Midbrain (tissue), 1 donor: ENCODE data around the gene SERTAD2.

Source experiments
- DNase-seq: peaks from one replicate; lab custom pipeline; 2025; lab: John Stamatoyannopoulos, UW

SERTAD2 gene

DNA sequence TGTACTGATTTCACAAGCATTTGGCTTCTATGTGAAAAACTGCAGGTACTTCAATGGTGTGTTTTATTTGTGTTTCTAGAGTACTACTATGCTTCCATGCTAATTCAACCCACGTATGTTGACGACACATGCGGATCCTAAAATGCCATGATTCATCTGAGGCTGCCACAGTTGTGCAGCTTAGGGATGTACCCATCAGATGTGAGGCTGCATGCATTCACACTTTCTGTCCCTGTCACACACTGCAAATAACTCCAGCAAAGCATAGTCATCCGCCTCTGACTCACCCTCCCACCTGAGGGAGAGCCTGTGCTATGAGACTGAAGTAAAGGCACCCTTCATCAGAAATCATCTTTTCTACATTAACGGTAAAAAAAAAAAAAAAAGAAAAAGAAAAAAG is 22.1 kb upstream of the SERTAD2 start:
- no peak for DNase-seq

DNA sequence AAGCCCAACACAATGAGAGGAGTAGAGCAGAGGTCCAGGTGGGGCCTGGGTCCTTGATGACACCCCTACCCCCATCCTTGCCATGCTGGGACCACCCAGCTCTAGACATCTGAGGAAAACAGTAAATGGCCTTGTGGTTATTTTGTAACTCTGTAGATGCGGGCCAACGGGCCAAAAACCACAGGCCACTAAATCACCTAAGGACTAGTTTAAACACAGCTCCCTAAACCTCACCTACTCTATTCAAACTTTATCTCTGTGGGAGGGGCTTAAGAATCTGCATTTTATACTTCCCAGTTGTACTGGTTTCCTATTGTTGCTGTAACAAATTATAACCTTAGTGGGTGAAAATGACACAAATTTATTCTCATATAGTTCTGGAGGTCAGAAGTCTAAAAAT is 19.0 kb upstream of the SERTAD2 start:
- DNase-seq: no peak

DNA sequence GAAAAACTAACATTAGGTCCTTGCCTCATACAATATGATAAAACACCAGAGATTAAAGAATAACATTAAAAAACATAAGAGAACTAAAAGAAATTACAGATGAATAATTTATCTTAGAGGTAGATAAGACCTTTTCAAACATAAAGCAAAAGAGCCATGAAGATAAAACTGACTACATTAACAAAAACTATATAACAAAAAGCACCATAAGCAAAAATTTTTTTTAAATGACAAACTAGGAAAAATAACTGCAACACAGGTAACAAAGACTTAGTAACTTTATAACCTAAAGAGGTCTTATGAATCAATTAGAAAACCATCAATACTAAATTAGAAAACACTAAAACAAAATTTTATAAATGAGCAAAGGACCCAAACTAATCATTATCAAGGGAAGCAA is 16.3 kb upstream of the SERTAD2 start:
- DNase-seq: no peak

DNA sequence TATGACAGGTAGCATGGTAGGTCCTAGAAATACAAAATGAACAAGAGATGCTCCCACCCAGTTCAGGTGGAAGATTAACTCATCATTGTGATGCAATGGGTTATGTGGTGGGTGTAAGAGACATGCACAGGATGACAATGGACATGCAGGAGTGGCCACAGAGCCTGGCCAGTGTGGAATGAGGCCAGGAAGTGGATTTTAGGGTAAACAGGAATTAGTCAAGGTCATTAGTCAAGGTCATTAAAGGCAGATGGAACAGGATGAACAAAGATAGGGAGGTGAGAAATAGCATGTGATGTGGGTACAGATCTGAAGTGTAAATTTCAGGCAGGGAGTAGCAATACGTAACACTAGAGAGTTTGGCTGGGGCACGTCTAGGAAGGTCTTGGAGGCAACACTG is 15.6 kb upstream of the SERTAD2 start:
- DNase-seq: no peak

DNA sequence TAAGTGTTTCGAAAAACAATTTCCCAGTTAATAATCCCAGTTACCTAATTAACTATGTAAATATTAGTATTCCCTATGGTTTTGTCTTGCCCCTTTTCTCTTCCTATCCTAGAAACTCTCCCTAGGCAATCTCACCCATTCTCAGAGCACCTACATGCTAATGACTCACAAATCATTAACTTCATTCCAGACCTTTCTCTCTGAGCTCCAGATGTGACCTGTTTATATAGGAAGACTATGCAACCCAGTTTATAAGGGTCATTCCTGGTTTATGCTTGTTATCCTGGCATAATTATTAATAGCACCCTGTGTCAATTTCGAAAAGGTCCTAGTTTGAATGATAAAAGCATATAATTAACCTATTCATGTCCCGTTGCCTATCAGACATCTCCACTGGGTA is 14.8 kb upstream of the SERTAD2 start:
- no peak for DNase-seq

DNA sequence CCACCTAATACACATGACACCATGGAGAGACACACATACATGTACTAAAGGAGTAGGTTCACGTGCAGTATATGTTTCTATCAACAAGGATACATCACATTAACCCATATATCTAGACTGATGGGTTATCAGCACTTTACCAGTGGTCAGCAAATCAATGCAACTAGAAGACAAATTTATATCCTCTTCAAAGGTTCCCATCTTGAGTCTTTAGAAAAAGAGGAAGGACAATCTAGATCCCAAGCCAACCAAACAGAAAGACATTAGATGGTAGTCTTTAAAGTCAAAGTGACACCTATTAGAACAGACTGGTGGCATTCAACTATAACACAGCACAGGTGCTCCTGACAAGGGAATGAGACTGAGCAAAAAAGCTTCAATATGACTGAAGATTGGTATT is 13.8 kb upstream of the SERTAD2 start:
- no peak for DNase-seq

DNA sequence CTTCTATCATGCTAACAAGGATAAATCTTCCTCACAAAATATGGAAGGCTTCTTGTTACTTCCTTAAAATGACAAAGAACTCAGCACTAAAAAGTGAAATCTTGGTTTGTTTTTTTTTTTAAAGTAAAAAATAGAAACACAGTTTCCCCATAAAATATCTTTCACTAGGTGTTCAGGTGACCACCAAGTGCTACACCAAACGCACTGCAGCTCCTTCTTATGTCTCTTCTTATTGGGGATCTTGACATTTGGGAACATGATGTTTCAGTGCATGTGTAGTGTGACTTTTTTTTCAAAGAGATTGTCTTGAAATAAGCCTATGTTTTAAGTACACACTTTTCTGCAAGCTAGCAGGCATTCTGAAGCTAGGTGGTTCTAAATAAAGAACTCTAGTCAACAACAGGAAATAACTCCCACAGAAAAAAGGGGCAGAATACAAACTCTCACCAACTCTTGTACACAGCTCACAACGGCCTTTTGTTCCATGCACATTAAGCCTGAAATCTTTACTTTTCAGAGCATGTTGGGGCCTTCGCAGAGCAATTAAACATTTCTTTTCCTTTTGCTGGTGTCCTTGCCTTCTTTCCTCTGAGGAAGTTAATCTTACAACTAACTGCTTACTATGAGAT is 13.2 kb upstream of the SERTAD2 start:
- no peak for DNase-seq

DNA sequence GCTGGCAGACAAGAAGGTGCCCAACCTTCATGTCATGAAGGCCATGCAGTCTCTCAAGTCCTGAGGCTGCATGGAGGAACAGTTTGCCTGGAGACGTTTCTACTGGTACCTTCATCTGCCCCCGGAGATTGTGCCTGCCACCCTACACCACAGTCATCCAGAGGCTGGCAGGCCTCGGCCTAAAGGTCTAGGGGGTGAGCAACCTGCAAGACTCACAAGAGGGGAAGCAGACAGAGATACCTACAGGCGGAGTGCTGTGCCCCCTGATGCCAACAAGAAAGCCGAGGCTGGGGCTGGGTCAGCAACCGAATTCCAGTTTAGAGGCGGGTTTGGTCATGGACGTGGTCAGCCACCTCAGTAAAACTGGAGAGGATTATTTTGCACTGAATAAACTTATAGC is 12.0 kb upstream of the SERTAD2 start:
- DNase-seq: no peak

DNA sequence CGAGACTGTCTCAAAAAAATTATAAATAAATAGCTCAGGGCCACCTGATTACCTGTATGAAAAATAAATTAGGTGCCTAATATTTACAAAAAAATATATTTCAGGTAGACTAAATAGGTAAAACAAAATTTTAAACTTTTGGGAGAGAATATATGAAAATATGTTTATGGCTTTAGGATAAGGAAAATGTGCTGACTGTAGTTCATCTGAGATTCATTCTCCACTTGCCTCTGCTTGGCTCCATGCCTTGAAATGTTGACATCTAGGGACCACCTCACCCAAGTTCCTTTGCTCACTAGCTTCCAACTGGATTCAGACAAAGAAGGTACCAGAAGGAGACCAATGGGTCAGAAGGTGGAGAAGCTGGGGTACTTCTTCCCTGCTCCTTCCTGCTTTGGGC is 9.7 kb upstream of the SERTAD2 start:
- DNase-seq: no peak

DNA sequence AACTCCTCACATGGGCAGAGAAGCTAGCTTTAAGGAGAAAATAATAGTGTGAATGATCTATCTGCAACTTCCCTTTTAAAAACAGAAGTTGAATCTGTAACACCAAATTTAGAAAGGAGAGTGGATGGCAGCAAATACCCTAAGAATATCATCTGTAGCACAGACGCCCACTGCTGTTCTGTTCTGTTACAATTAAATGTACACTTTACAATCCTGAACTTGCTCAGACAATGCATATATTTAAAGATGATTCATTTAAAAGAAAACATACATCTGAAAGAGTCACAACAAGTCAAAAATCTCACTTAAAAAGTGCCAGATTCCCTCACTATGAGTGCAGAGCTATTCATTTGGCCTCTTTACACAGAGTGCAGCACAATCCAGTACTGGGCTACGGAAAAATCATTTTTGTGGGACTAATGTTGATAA is 8.0 kb upstream of the SERTAD2 start:
- DNase-seq: peak; percentile 13

DNA sequence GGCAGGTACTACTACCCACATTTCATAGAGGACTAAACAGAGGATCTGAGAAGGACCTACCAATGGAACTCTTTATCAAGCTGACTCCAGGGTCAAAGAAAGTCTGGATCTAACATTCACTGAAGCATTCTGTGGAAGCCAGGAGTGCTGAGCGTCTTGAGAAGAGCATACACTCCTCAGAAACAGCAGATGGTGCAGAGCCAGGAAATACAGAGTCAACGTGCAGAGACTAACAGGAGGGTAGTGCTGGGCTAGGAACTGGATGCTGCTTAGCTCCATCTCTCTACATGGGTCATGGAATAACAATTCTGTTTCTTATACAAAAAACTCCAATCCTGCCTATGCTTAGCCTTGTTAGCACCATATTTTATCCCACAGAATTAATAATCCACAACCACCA is 5.5 kb upstream of the SERTAD2 start:
- no peak for DNase-seq

DNA sequence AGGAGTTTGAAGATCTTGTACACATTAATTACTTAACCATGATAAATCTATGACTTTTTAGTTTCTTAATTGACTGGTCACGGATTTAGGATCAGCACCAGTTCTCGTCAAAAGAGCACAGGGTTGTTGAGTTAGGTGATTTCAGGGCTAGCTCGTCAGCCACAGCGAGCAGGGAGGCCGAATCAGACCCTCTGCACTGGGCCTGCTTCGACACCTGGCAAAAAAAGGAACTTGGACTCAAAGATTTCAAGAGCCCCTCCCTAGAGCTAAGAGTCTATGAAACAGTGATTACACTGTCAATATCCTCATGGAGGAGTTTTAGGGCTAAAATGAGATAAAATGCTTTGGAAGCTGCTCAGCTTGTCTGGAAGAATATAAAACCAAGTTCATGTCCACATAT is 4.6 kb upstream of the SERTAD2 start:
- no peak for DNase-seq

DNA sequence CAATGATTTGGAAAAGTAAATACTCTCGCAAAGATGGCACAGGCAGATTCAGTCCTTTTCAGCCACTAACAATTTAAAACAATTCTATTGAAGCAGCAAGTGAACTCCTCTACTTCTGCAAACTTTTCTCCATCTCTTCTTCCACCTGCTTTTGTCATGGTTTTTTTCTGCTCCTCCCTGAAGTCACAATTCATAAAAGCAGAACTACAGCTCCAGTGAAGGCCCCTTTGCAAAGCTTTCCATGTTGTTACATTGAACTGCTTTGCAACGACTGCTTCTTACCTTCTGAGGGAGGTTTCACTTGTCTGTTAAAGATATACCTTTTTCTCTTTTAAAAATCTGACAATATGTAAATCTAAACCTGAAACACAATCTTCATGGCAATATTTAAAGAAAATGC is 3.7 kb upstream of the SERTAD2 start:
- no peak for DNase-seq

DNA sequence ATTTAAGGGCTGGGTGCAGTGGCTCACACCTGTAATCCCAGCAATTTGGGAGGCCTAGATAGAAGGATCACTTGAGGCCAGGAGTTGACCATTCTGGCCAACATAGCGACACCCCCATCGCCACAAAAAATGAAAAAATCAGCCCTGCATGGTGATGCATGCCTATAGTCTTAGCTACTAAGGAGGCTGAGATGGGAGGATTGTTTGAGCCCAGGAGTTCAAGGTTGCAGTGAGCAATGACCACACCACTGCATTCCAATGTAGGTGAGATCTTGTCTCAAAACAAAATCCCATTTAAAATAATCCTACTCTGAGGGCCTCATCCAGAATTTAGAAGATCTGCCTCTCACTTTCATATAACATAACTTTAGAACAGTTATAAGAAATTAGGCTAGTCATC is 2.7 kb upstream of the SERTAD2 start:
- DNase-seq: no peak

DNA sequence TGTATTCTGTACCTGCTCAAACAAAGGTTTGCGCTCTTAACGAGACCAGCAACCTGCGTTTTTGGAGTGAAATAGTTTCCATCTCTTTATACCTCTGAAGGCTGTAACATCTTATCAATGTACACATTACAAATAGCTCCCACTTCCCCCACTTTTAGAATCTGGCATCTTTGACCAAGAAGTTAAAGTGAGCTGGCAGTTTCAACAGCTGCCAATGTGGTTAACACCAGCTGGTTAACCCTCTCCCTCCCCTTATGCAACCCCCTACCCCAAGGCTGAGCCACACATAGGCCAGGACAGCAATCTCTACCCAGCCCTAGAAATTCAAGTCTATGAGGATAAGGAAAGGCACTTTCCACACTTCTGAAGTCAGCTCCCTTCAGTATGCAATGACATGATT is 2.2 kb upstream of the SERTAD2 start:
- DNase-seq: no peak

DNA sequence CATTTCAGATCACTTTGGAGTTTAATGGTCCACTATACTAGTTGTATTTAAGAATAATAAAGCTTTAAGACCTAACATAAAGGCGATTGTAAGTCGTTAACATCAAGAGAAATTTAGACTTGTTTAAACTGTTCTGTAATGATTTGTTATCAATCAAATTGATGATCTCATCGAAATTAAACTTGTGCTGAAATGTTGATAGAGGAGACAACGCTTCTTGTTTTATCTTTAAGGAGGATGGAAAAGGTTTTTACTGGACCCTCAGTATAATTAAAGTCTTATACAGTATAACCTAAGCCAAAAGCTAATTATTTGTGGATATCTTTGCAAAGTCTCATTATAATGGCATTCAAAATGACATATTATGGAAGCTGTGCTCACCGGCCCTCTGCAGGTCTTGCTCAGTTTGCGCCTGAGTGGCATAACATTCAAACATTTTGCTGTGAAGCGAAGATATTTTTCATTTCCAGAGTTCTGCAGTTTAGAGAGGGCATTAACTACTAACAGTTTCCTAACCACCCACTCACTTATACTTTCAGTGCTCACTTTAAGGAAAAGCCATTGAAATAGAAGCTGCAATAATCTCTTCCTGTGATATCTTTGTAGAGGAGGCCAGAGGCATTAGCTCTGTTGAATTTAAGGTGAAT is 1.4 kb upstream of the SERTAD2 start:
- DNase-seq: no peak

DNA sequence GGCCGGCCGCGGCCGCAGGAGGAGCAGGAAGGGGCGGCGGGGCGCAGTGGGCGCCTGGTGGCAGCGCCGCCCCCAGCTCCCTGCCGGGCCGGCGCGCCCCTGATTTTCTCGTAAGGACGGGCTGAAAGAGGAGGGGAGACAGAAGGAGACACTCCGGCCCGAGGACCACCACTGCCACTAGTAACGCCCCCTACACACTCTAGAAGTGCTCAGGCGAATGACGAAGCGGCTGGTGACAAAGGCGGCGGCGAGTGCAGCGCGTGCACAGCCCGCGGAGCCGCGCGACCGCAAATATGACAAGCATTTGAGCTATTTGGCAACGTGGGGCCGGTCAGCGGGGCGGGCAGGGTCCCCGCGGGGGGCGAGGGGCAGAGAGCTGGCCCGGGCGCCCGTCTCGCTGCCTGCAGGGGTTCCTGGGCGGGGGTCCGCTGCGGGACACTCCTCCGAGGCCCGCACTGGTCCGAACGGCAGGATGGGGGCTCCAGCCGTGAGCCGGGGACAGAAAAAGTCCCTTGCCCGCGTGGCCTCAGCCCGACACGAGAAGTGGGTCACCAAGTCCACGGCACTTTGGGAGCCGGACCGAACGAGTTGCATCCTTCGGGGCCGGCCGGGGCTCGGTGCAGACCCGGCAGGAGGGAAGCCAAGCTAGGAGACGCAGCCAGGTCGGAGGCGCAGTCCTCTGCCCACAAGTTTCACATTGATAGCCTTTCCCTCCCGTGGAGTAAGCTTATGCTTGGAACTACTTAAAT is 524 bp upstream of the SERTAD2 start:
- DNase-seq: peak; percentile 46

DNA sequence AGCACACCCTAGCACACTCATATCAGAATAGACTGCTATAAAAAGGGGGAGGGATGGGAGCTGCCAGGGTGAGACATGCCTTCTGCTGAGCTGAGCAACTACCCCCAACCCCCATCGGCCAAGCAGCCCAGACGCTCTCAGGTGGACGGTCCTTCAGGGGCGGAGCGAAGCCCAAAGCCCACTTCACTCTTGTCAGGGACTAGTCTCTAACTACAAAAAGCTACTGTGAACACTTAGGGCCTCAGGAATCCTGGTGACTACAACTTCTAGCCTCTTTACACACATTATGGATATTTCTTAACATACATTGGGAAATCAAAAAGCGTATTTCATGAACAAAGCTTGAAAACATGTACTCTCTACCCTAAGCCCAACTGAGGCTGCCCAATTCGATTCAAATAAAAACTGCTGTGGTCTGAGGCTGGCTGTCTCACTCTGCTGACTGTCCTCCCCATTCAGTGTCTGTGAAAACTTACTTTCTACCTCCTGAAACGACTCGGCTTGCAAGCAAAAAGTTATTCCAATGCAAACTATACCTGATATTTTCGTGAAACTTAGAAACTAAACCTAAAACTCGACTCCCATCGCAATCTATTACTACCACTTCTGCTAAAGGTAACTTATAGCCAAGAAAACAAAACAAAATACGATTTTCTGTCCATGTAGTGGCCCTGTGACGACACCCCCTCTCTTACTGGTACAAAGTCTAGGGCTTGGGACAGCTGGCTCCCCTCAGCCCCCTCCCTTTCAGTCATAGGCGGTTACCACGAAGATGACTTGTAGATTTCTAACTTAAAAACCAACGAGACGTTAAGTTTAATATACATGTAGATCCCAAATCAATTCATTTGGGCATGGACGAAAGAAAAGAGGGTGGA is 1.2 kb downstream of the SERTAD2 start:
- no peak for DNase-seq

DNA sequence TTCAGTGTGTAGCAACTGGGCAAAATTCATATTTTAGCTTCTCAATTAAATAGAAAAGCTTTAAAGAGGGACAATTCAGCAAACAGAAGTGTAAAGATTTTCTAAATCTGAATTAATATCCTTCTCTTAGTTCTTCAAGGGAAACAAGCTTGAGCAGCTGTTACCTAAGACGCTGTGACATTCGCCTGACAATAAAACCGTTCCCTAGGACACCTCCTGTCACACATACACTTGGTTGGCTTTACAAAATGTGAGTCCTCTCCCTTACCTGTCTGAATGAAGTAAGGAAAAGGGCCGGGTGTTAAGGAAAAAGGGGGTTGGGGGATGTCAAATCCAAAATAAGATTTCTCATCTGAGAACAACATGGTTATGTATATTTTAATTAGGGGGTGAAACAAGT is 2.1 kb downstream of the SERTAD2 start:
- no peak for DNase-seq

DNA sequence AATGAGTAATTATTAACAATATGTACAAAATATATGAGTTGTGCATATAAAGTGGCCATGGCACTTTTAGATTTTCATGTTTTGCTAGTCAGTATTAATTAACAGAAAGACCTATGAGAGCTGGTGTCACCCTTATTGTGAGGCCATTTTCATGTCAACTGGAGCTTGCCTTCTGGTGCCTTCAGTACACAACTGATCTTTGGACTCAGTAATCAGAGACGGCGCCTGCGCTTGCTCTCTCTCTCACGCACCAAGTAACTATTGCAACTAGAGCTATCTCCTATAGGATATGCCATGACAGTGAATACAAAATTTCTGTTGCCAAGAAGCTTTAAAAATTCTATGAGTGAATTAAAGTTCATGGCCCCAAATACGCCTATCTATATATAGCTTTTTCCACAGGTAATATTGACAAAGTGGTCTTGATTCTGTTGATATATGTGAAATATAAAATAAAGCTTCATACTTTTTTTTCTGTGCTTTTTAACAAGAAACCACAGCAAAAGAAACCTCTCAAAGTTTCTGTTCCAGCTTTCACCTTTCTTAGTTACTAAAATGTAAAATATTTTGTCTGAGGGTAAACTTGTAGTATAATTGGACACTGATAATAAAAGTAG is 2.9 kb downstream of the SERTAD2 start:
- no peak for DNase-seq

DNA sequence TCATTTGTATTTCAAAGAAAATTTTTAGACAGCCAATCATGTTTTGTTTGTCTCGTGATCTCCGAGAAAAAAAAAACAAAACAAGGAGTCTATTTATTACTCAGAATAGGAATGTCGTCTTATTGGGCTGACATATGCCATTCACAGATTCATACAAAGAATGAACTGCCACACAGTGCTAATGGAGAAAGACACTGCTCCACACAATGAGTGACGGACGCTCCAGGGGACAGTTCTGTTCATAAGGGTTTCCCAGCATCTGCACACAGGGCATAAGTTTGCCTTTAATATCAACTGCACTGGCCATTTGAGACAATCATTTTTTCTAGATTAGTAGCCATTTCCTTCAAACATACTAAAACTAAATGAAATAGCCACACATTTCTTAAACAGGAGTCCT is 3.4 kb downstream of the SERTAD2 start:
- peak; percentile 25 for DNase-seq

DNA sequence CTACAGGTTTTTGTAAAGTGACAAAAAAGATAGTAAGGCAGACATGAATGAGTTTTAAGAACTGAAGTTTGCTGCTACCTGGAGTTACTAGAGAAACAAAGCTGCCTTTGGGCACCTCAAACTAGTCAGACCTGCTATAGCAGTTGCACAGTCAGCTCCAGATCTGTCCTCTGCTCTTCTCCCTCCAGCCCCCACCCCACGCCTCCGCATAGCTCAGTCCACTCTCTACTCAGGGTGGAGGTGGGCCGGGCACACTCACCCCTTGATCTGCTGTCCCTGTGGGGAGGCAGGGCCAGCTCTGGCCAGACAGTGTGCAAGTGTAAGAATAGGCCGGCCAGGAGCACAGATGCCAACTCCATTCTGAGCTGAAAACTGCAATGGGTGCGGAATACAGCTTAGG is 4.1 kb downstream of the SERTAD2 start:
- DNase-seq: no peak
